Heart left ventricle (tissue), 13 donors: ENCODE data around the gene WDR87.

Source experiments
- POLR2A ChIP-seq, 2 donors: fragments of 450-650 bp; IDR thresholded peaks; one replicate each; pipeline ENCODE4 v1.6.1; 2017; ENCODE audit warnings: antibody characterized with exemption in 2 of 2, mild to moderate bottlenecking in 2 of 2, moderate library complexity in 2 of 2
- TF ChIP-seq, protein P1 (sequence below), 12 donors: fragments of 200-600 bp; sonication (generic) in 4 of 12; IDR thresholded peaks; one replicate each; pipeline versions ENCODE4 v1.5.0 to v1.8.0; 2018 to 2022; ENCODE audit warnings: antibody characterized with exemption in 12 of 12, mild to moderate bottlenecking in 5 of 12
- donor health status: ischemic (EF 13 %, LVEDD 7.1; RV severe dilation, severe dysfunction).
- donor health status: DM: no; HTN: yes; CAD: no.
- donor health status: DM: no; HTN: no; CAD: no.
- donor health status: ischemic (EF 25% LVEDD 6.9; RV normal size, moderate dysfunction).
- donor health status: ischemic (EF 25% LVEDD 5.7; RV mildly dilated, moderate dysfunction).
- donor health status: ischemic (EF 35%, LVEDD 5.7; RV mildly dilated, moderate dysfunction).
- donor health status: nonischemic (EF 11% LVEDD 7.7; RV severe dilation, severe dysfunction).
- donor health status: DM: yes; HTN: yes; CAD: no.
- donor health status: PGD.
- donor health status: ischemic (EF 29% LVEDD 5.4; RV normal size, mild dysfunction).
- donor health status: nonischemic (EF 23%, LVEDD 6.1; RV moderate dilation, normal function).

DNA sequence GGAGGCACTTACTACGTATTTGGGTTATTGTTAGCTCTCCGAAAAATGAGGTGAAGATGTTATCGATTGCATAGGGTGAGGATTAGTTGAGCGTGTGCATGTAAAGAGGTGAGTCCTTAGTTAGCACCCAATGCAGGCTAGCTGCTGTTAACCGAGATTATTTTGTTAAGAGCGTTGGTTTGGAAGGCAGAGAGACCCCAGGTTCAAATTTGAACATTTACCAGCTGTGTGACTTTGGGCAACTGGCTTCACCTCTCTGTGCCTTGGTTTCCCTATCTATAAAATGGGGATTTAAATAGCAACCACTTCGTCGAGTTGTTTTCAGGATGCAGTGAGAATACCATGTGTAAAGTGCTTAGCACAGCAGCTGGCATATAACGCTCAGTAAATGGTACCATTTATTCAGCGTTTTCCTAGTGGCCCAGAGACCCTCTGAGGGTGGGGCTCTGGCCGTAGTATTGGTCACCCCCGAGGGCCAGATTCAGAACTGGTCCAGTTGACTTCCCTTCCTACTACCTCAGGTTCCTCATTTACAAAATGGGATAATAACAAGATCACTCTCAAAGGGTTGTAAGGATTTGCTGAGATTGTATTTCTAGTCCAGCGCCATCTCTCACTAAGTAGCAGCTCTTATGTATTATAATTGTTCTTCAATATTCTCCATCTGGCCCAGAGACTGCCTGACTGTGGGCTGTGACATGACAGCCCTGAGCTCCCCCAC, 1.5 kb upstream of the WDR87 start:
- TF ChIP-seq, protein P1, sequence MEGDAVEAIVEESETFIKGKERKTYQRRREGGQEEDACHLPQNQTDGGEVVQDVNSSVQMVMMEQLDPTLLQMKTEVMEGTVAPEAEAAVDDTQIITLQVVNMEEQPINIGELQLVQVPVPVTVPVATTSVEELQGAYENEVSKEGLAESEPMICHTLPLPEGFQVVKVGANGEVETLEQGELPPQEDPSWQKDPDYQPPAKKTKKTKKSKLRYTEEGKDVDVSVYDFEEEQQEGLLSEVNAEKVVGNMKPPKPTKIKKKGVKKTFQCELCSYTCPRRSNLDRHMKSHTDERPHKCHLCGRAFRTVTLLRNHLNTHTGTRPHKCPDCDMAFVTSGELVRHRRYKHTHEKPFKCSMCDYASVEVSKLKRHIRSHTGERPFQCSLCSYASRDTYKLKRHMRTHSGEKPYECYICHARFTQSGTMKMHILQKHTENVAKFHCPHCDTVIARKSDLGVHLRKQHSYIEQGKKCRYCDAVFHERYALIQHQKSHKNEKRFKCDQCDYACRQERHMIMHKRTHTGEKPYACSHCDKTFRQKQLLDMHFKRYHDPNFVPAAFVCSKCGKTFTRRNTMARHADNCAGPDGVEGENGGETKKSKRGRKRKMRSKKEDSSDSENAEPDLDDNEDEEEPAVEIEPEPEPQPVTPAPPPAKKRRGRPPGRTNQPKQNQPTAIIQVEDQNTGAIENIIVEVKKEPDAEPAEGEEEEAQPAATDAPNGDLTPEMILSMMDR (IDR thresholded peaks at IDR 0.05) = no peak
- TF ChIP-seq POLR2A (IDR thresholded peaks at IDR 0.05) = no peak
